22Rv1 (cell line): ENCODE data around the gene MTARC1.

Experiments
- CTCF ChIP-seq: fragments of 450-650 bp; IDR thresholded peaks from 2 replicates; pipeline ENCODE4 v1.5.1; 2017; ENCODE audit warnings: mild to moderate bottlenecking
- ZFX ChIP-seq: fragments of 450-650 bp; IDR thresholded peaks from 2 replicates; pipeline ENCODE4 v1.6.1; 2017; ENCODE audit warnings: antibody characterized with exemption, borderline replicate concordance

DNA sequence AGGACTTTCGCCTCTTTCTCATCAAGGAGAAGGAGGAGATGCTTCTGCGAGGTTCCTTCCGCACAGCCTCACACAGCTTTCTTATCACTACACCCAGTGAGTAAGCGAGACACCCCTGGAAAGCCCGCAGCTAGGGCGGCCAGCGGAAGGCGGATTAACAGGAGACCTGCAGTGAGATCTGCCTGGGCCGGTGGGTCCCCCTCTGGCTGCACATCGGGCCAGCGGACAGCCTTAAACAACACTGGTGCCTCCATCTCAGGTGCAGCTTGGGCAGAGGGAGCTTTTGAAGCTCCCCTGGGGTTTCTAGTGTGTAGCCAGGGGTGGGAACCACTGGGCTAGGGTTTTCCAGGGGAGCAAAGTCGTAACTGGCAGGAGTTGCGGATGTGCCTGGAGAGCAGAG, 17.5 kb upstream of the MTARC1 start:
- TF ChIP-seq CTCF (no peak), ZFX (no peak)
